Smooth muscle cell (in vitro differentiated cells): ENCODE measurements around the gene GDI1. TPM values are rescaled to one million over a fixed set of nuclear protein-coding genes. Genes with fewer than 3 reads are reported as not detected.

Experiments
- DNase-seq: peaks from one replicate; lab custom pipeline; 2025; ENCODE audit not compliant: unreplicated experiment; lab: John Stamatoyannopoulos, UW
- H2AFZ ChIP-seq: fragments of 200-600 bp; sonication (generic); 2 replicates; pipeline ENCODE4 v1.6.0; 2016; ENCODE audit warnings: antibody characterized with exemption, low read depth, mild to moderate bottlenecking
- H3F3A ChIP-seq: fragments of 200-600 bp; sonication (generic); 2 replicates; pipeline ENCODE4 v1.6.0; 2017; ENCODE audit warnings: antibody characterized with exemption, low read depth
- H3K27ac ChIP-seq: fragments of 200-600 bp; sonication (generic); 2 replicates; pipeline ENCODE4 v1.5.1; 2016; ENCODE audit warnings: low read depth, mild to moderate bottlenecking
- H3K27me3 ChIP-seq: fragments of 200-600 bp; sonication (generic); 2 replicates; pipeline ENCODE4 v1.6.1; 2016; ENCODE audit warnings: low read depth, mild to moderate bottlenecking
- H3K36me3 ChIP-seq: fragments of 200-600 bp; sonication (generic); 2 replicates; pipeline ENCODE4 v1.5.1; 2016; ENCODE audit warnings: low read depth
- H3K4me1 ChIP-seq: fragments of 200-600 bp; sonication (generic); 2 replicates; pipeline ENCODE4 v1.5.1; 2016; ENCODE audit warnings: low read depth
- H3K4me2 ChIP-seq: fragments of 200-600 bp; sonication (generic); 2 replicates; pipeline ENCODE4 v1.6.0; 2016; ENCODE audit warnings: mild to moderate bottlenecking
- H3K4me3 ChIP-seq: fragments of 200-600 bp; sonication (generic); 2 replicates; pipeline ENCODE4 v1.5.1; 2016; ENCODE audit warnings: mild to moderate bottlenecking
- H3K79me2 ChIP-seq: fragments of 200-600 bp; sonication (generic); 2 replicates; pipeline ENCODE4 v1.6.0; 2016; ENCODE audit warnings: low read depth, mild to moderate bottlenecking
- H3K9ac ChIP-seq: fragments of 200-600 bp; sonication (generic); 2 replicates; pipeline ENCODE4 v1.6.0; 2016; ENCODE audit warnings: low read depth
- H3K9me3 ChIP-seq: fragments of 200-600 bp; sonication (generic); replicated peaks from 2 replicates; pipeline ENCODE4 v1.5.1; 2016; ENCODE audit warnings: low read depth
- H4K20me1 ChIP-seq: fragments of 200-600 bp; sonication (generic); 2 replicates; pipeline ENCODE4 v1.6.0; 2016; ENCODE audit warnings: low read depth
- WGBS: methylation state at CpG from one replicate; pipeline ENCODE4 v1.1.7; 2016; ENCODE audit warnings: low lambda C conversion rate; 5-methylcytosine and 5-hydroxymethylcytosine counted together
- polyA plus RNA-seq: library from polyadenylated mRNA; unstranded; fragments of >200 nt; fragmentation: Nextera tagmentation; extraction: Ambion mirVana; gene quantifications from 2 replicates; pipeline ENCODE4 v1.2.1, GENCODE V29; 2016
- total RNA-seq: library from RNA; depleted of rRNA; stranded (reverse); fragments of >200 nt; gene quantifications from 2 replicates; pipeline ENCODE4 v1.2.3, GENCODE V29; 2014
- TF ChIP-seq, protein P1 (sequence below): fragments of 200-600 bp; sonication (generic); IDR thresholded peaks from 2 replicates; pipeline ENCODE4 v1.5.1; 2017; ENCODE audit warnings: borderline replicate concordance, mild to moderate bottlenecking, antibody characterized with exemption; ENCODE audit not compliant: insufficient read depth, poor library complexity, severe bottlenecking

Gene GDI1
- total and polyA plus RNA-seq, 2 experiments from 2014 or later, result 98.8 to 143 TPM

DNA sequence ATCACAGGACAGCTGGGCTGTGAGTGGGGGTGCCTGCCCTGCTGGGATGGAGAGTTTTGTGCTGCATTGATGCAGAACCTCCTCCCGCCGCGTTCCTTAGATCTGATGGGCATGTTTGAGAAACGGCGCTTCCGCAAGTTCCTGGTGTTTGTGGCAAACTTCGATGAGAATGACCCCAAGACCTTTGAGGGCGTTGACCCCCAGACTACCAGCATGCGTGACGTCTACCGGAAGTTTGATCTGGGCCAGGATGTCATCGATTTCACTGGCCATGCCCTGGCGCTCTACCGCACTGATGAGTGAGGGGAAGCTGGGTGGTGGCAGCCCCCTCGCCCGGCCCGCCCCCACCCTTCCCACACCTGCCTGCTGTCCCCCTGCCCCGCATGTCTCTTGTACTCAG is 2.9 kb downstream of the GDI1 start:
- WGBS, result 92% methylated on average over 12 of the region's 18 CpGs

DNA sequence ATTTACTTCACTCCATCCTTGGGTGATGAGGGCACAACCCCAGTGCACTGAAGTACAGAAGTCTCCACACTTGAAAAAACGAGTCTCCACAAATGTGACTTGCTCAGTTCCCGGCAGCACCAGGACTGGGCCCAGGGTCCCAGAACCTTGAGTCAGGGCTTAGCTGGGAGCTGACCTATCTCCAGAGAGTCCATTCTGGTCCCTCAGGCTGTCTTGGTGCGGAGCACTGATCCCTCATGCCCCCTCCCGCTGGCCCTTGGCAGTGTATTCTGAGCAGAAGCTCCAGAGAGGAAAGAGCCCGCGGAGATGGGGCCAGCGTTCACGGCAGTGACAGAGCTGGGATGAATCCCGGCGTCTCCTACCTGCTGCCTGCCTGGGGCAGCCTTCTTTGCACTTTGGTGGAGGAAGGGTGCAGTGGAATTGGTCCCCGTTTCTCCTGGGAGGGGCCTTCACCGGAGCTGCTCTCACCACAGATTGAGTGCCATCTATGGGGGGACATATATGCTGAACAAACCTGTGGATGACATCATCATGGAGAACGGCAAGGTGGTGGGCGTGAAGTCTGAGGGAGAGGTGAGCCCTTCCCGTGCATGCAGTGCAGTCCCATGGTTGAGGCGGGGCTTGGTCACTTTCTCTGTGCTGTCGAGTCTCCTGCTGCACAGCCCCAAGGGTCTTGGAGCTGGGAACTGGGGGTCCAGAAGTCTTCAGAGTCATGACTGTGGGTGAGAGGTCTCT is 3.8 kb downstream of the GDI1 start:
- Histone ChIP-seq H3K27ac (no peak overlapping the region), H2AFZ (no peak overlapping the region), H3K36me3 (no peaks in the 10 kb centered on the region), H3K27me3 (no peaks in the 10 kb centered on the region), H3K4me1 (peaks cover 10% of the 10 kb centered on the region), H3K9me3 (no peaks in the 10 kb centered on the region), H3K4me3 (no peak overlapping the region), H4K20me1 (peaks cover 26% of the 10 kb centered on the region), H3K79me2 (peaks cover 56% of the 10 kb centered on the region), H3K9ac (no peak overlapping the region), H3F3A (no peaks in the 10 kb centered on the region), H3K4me2 (no peak overlapping the region)
- TF ChIP-seq, protein P1, sequence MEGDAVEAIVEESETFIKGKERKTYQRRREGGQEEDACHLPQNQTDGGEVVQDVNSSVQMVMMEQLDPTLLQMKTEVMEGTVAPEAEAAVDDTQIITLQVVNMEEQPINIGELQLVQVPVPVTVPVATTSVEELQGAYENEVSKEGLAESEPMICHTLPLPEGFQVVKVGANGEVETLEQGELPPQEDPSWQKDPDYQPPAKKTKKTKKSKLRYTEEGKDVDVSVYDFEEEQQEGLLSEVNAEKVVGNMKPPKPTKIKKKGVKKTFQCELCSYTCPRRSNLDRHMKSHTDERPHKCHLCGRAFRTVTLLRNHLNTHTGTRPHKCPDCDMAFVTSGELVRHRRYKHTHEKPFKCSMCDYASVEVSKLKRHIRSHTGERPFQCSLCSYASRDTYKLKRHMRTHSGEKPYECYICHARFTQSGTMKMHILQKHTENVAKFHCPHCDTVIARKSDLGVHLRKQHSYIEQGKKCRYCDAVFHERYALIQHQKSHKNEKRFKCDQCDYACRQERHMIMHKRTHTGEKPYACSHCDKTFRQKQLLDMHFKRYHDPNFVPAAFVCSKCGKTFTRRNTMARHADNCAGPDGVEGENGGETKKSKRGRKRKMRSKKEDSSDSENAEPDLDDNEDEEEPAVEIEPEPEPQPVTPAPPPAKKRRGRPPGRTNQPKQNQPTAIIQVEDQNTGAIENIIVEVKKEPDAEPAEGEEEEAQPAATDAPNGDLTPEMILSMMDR, result no peak
- WGBS, result 90% methylated on average over 17 of the region's 17 CpGs
- no peak for DNase-seq

More for the DNA sequence above, 2.9 kb downstream of the GDI1 start:
- peaks cover 5% of the 10 kb centered on the region for H3K4me1 ChIP-seq
- H3K27ac ChIP-seq, result no peak overlapping the region
- no peaks in the 10 kb centered on the region for H3K27me3 ChIP-seq
- no peaks in the 10 kb centered on the region for H3K36me3 ChIP-seq
- peaks cover 46% of the 10 kb centered on the region for H3K79me2 ChIP-seq
- no peak for DNase-seq
- H3K9ac ChIP-seq, result no peak overlapping the region
- H4K20me1 ChIP-seq, result peaks cover 26% of the 10 kb centered on the region
- H3K9me3 ChIP-seq, result no peaks in the 10 kb centered on the region
- no peak overlapping the region for H3K4me3 ChIP-seq
- H2AFZ ChIP-seq, result no peak overlapping the region
- no peak overlapping the region for H3K4me2 ChIP-seq
- no peaks in the 10 kb centered on the region for H3F3A ChIP-seq
- TF ChIP-seq, protein P1, result no peak

DNA sequence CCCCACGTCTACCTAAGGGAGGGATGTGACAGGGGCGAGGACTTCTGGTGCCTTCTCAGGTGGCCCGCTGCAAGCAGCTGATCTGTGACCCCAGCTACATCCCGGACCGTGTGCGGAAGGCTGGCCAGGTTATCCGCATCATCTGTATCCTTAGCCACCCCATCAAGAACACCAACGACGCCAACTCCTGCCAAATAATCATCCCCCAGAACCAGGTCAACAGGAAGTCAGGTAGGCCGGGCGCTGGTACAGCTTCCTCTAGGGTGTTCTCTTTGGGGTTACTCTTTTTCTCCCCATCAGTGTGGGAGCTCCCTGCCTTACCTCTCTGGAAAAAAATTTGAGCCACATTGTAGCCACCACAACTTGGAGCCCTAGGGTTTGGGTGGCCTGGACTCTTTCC is 4.6 kb downstream of the GDI1 start:
- Histone ChIP-seq H3K79me2 (peaks cover 56% of the 10 kb centered on the region), H3K9ac (no peak overlapping the region)
- 91% methylated on average over 11 of the region's 11 CpGs for WGBS

More for the DNA sequence above, 4.6 kb downstream of the GDI1 start:
- TF ChIP-seq, protein P1, result no peak
- no peak overlapping the region for H3K4me3 ChIP-seq
- H3K36me3 ChIP-seq, result no peaks in the 10 kb centered on the region
- H2AFZ ChIP-seq, result no peak overlapping the region
- H3K4me1 ChIP-seq, result peaks cover 10% of the 10 kb centered on the region
- no peak for DNase-seq
- no peaks in the 10 kb centered on the region for H3K27me3 ChIP-seq
- H3K9me3 ChIP-seq, result no peaks in the 10 kb centered on the region
- H3F3A ChIP-seq, result no peaks in the 10 kb centered on the region
- H4K20me1 ChIP-seq, result peaks cover 26% of the 10 kb centered on the region
- H3K4me2 ChIP-seq, result no peak overlapping the region
- H3K27ac ChIP-seq, result no peak overlapping the region
